LHCN-M2 (cell line): ENCODE measurements around the gene NPHP4. TPM values are rescaled to one million over a fixed set of nuclear protein-coding genes. Genes with fewer than 3 reads are reported as not detected.
A peak's percentile ranks its signal among the peaks of the same experiment; 100 is the strongest.

Experiments
- DNase-seq: peaks from one replicate; pipeline ENCODE4 v3.0.0-alpha.2; 2012; ENCODE audit warnings: low read depth
- polyA plus RNA-seq: library from polyadenylated mRNA; unstranded; fragments of >200 nt; gene quantifications from one replicate; pipeline ENCODE4 v1.2.1, GENCODE V29; 2012; ENCODE audit warnings: missing spikeins
- total RNA-seq: library from RNA; depleted of rRNA; stranded (reverse); fragments of >200 nt; gene quantifications from 2 replicates; pipeline ENCODE4 v1.2.3, GENCODE V29; 2014; rRNA removed

Gene NPHP4
- total RNA-seq: 4.5 and 4.7 TPM in 2 replicates
- 3.8 TPM for polyA plus RNA-seq

GRCh38 chr1:5992026-5992813 lies at the start of gene NPHP4:
Gene NPHP4 (minus strand): TSS chr1:5992425. CDS start chr1:5986289, 6,136 bp downstream.
- peak; percentile 99 for DNase-seq

- peak; percentile 8 for DNase-seq
Measured at GRCh38 chr1:6041432-6042062, 49.3 kb upstream of the NPHP4 start.

GRCh38 chr1:6040861-6041415 lies 48.7 kb upstream of the NPHP4 start:
- no peak for DNase-seq

GRCh38 chr1:6040444-6040843 lies 48.2 kb upstream of the NPHP4 start:
- no peak for DNase-seq

GRCh38 chr1:6039031-6039430 lies 46.8 kb upstream of the NPHP4 start:
- no peak for DNase-seq

GRCh38 chr1:6038603-6039002 lies 46.4 kb upstream of the NPHP4 start:
- DNase-seq: no peak

GRCh38 chr1:6037338-6037762 lies 45.1 kb upstream of the NPHP4 start:
- DNase-seq: peak; percentile 75

- no peak for DNase-seq
Measured at GRCh38 chr1:6035719-6036118, 43.5 kb upstream of the NPHP4 start.

GRCh38 chr1:6035303-6035702 lies 43.1 kb upstream of the NPHP4 start:
- no peak for DNase-seq

GRCh38 chr1:6034750-6035096 lies 42.5 kb upstream of the NPHP4 start:
- DNase-seq: no peak

- peak; percentile 14 for DNase-seq
Measured at GRCh38 chr1:6033986-6034749, 41.9 kb upstream of the NPHP4 start.

- DNase-seq: no peak
Measured at GRCh38 chr1:6033124-6033523, 40.9 kb upstream of the NPHP4 start.

- no peak for DNase-seq
Measured at GRCh38 chr1:6030547-6031261, 38.5 kb upstream of the NPHP4 start.

- no peak for DNase-seq
Measured at GRCh38 chr1:6030132-6030531, 37.9 kb upstream of the NPHP4 start.

GRCh38 chr1:6029351-6029750 lies 37.1 kb upstream of the NPHP4 start:
- no peak for DNase-seq

- DNase-seq: peak; percentile 27
Measured at GRCh38 chr1:6028042-6028850, 36.0 kb upstream of the NPHP4 start.

GRCh38 chr1:6027591-6027990 lies 35.4 kb upstream of the NPHP4 start:
- no peak for DNase-seq

GRCh38 chr1:6026095-6026809 lies 34.0 kb upstream of the NPHP4 start:
- peak; percentile 43 for DNase-seq

GRCh38 chr1:6025269-6026094 lies 33.3 kb upstream of the NPHP4 start:
- peak; percentile 54 for DNase-seq
